ENCODE data around the gene SRGAP3.

SRGAP3 gene

DNA sequence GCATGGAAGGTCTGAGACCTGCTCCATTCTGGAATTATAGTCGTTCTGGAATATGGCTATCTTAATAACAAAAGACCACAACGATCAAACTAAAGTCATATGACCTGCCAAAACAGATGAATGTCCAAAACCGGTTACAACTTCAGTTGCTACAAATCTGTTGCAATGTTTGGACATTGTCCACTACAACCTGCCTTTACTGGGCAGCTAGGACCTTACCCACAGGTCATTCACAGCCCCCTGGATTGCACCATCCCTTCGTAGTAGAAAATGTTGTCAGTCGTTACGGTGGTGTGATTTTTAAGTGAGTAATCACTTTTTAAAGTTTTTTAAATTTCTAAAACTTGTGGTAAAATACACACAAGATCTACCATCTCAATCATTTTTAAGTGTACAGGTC is 22.5 kb upstream of the SRGAP3 start:
- Histone ChIP-seq H3K36me3 (ENCODE audit: low read depth) (no peaks in the 10 kb centered on the region), H3K4me3 (ENCODE audit: severe bottlenecking) (no peak overlapping the region), H3K27me3 (ENCODE audit: insufficient read depth, poor library complexity, severe bottlenecking) (no peaks in the 10 kb centered on the region), H3K4me1 (ENCODE audit: insufficient read depth, poor library complexity, severe bottlenecking) (no peaks in the 10 kb centered on the region), H3K9me3 (ENCODE audit: severe bottlenecking) (no peaks in the 10 kb centered on the region), H3K27ac (ENCODE audit: poor library complexity, severe bottlenecking) (no peak overlapping the region)
- ATAC-seq (ENCODE audit: low read depth) (no peak), DNase-seq (ENCODE audit: low spot score) (no peak)
- TF ChIP-seq, protein P1, sequence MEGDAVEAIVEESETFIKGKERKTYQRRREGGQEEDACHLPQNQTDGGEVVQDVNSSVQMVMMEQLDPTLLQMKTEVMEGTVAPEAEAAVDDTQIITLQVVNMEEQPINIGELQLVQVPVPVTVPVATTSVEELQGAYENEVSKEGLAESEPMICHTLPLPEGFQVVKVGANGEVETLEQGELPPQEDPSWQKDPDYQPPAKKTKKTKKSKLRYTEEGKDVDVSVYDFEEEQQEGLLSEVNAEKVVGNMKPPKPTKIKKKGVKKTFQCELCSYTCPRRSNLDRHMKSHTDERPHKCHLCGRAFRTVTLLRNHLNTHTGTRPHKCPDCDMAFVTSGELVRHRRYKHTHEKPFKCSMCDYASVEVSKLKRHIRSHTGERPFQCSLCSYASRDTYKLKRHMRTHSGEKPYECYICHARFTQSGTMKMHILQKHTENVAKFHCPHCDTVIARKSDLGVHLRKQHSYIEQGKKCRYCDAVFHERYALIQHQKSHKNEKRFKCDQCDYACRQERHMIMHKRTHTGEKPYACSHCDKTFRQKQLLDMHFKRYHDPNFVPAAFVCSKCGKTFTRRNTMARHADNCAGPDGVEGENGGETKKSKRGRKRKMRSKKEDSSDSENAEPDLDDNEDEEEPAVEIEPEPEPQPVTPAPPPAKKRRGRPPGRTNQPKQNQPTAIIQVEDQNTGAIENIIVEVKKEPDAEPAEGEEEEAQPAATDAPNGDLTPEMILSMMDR (IDR thresholded peaks at IDR 0.05; ENCODE audit: poor library complexity, severe bottlenecking), result no peak

- no peak for DNase-seq (ENCODE audit: low spot score)
- no peak overlapping the region for H3K27ac ChIP-seq (ENCODE audit: poor library complexity, severe bottlenecking)
- no peaks in the 10 kb centered on the region for H3K9me3 ChIP-seq (ENCODE audit: severe bottlenecking)
- H3K36me3 ChIP-seq (ENCODE audit: low read depth), result no peaks in the 10 kb centered on the region
- H3K4me3 ChIP-seq (ENCODE audit: severe bottlenecking), result no peak overlapping the region
- no peaks in the 10 kb centered on the region for H3K4me1 ChIP-seq (ENCODE audit: insufficient read depth, poor library complexity, severe bottlenecking)
- TF ChIP-seq, protein P1 (IDR thresholded peaks at IDR 0.05; ENCODE audit: poor library complexity, severe bottlenecking), result no peak
- no peak for ATAC-seq (ENCODE audit: low read depth)
- no peaks in the 10 kb centered on the region for H3K27me3 ChIP-seq (ENCODE audit: insufficient read depth, poor library complexity, severe bottlenecking)
These were observed 21.3 kb upstream of the SRGAP3 start for GRCh38 chr3:9270704-9271103.

DNA sequence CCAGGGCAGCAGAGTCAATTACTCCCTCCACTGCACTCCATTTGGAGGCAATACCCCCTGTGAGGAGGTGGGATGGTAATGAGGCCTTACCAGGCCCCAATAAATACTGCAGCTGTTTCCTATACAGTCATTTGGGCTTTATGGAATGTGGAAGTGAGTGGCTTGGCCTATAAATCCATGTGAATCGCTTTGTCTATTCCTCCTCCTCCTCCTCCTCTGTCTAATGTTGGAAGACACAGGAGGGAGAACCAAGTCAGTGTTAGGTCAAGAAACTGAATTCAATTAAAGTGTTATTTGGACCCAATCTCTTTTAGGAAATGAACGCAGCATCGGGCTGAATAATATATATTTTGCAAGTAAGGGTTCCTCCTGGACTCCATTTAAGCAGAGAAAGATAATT is 17.3 kb upstream of the SRGAP3 start:
- Histone ChIP-seq H3K4me3 (ENCODE audit: severe bottlenecking) (no peak overlapping the region), H3K9me3 (ENCODE audit: severe bottlenecking) (no peaks in the 10 kb centered on the region), H3K4me1 (ENCODE audit: insufficient read depth, poor library complexity, severe bottlenecking) (no peaks in the 10 kb centered on the region), H3K27me3 (ENCODE audit: insufficient read depth, poor library complexity, severe bottlenecking) (no peaks in the 10 kb centered on the region), H3K36me3 (ENCODE audit: low read depth) (no peaks in the 10 kb centered on the region), H3K27ac (ENCODE audit: poor library complexity, severe bottlenecking) (no peak overlapping the region)
- TF ChIP-seq, protein P1 (IDR thresholded peaks at IDR 0.05; ENCODE audit: poor library complexity, severe bottlenecking), result no peak
- ATAC-seq (ENCODE audit: low read depth), result no peak
- DNase-seq (ENCODE audit: low spot score), result no peak

GRCh38 chr3:9260305-9260704 is 10.9 kb upstream of the SRGAP3 start:
- DNase-seq (ENCODE audit: low spot score) (no peak), ATAC-seq (ENCODE audit: low read depth) (no peak)
- Histone ChIP-seq H3K27ac (ENCODE audit: poor library complexity, severe bottlenecking) (no peak overlapping the region), H3K27me3 (ENCODE audit: insufficient read depth, poor library complexity, severe bottlenecking) (no peaks in the 10 kb centered on the region), H3K4me3 (ENCODE audit: severe bottlenecking) (no peak overlapping the region), H3K9me3 (ENCODE audit: severe bottlenecking) (no peaks in the 10 kb centered on the region), H3K4me1 (ENCODE audit: insufficient read depth, poor library complexity, severe bottlenecking) (no peaks in the 10 kb centered on the region), H3K36me3 (ENCODE audit: low read depth) (no peaks in the 10 kb centered on the region)
- TF ChIP-seq, protein P1 (IDR thresholded peaks at IDR 0.05; ENCODE audit: poor library complexity, severe bottlenecking), result no peak

- Histone ChIP-seq H3K9me3 (ENCODE audit: severe bottlenecking) (no peaks in the 10 kb centered on the region), H3K4me3 (ENCODE audit: severe bottlenecking) (no peak overlapping the region), H3K36me3 (ENCODE audit: low read depth) (no peaks in the 10 kb centered on the region), H3K27ac (ENCODE audit: poor library complexity, severe bottlenecking) (no peak overlapping the region), H3K4me1 (ENCODE audit: insufficient read depth, poor library complexity, severe bottlenecking) (peaks cover 10% of the 10 kb centered on the region), H3K27me3 (ENCODE audit: insufficient read depth, poor library complexity, severe bottlenecking) (no peaks in the 10 kb centered on the region)
- no peak for ATAC-seq (ENCODE audit: low read depth)
- DNase-seq (ENCODE audit: low spot score), result no peak
- TF ChIP-seq, protein P1 (IDR thresholded peaks at IDR 0.05; ENCODE audit: poor library complexity, severe bottlenecking), result no peak
These were observed 7.6 kb upstream of the SRGAP3 start for GRCh38 chr3:9257092-9257491.
